ENCODE results near the gene CFAP221. TPM values are rescaled to one million over a fixed set of nuclear protein-coding genes. Genes with fewer than 3 reads are reported as not detected.

The CFAP221 gene
- polyA plus RNA-seq, 2 of the 4 experiments (the other 2 are of a cell fraction) = 0.17 to 0.30 TPM

GRCh38 chr2:119696494-119697030 lies 152.3 kb downstream of the CFAP221 start:
- H3K4me3 ChIP-seq = no peak overlapping the region
- CTCF ChIA-PET = no interaction called here
- H3K9me3 ChIP-seq = no peaks in the 10 kb centered on the region
- TF ChIP-seq RFX5 (IDR thresholded peaks at IDR 0.05) (no peak), NPAS2 (CRISPR knock-in tag; IDR thresholded peaks at IDR 0.05; ENCODE audit: borderline replicate concordance) (no peak), HMGXB4 (CRISPR knock-in tag; IDR thresholded peaks at IDR 0.05; ENCODE audit: borderline replicate concordance) (no peak), MAX (IDR thresholded peaks at IDR 0.05) (no peak), ZSCAN20 (CRISPR knock-in tag; IDR thresholded peaks at IDR 0.05) (no peak), EHF (CRISPR knock-in tag; IDR thresholded peaks at IDR 0.05) (no peak), MYC (IDR thresholded peaks at IDR 0.05; ENCODE audit: borderline replicate concordance, low read length) (no peak)
- no peak overlapping the region for H3K4me2 ChIP-seq
- 71% methylated on average over 6 of the region's 6 CpGs for WGBS (ENCODE audit: missing lambda C conversion rate)
- no peak overlapping the region for H3K27ac ChIP-seq
- no peak for FAIRE-seq
- DNase-seq (ENCODE audit: low read depth in 1 of 2, low spot score in 1 of 2) = no peak
- ATAC-seq = no peak
- H3K4me1 ChIP-seq = no peaks in the 10 kb centered on the region
- POLR2A ChIA-PET = interaction anchor here (1.6 kb wide), 1 partner anchor 18 kb away, joined by 4 read pairs; the partner anchor contains the start of gene TMEM177

GRCh38 chr2:119697290-119698020 lies 153.2 kb downstream of the CFAP221 start:
- no peak for ATAC-seq
- WGBS (ENCODE audit: missing lambda C conversion rate) = 52% methylated on average over 8 of the region's 8 CpGs
- CTCF ChIA-PET = interaction anchor here (0.6 to 1.0 kb wide), 2 partner anchors 55 to 93 kb away, joined by 3 read pairs; no protein-coding TSS in a partner anchor

More at GRCh38 chr2:119697290-119698020, 153.2 kb downstream of the CFAP221 start:
- Histone ChIP-seq H3K4me3 (no peak overlapping the region), H3K9me3 (no peaks in the 10 kb centered on the region), H3K27ac (no peak overlapping the region), H3K4me2 (no peak overlapping the region), H3K4me1 (no peaks in the 10 kb centered on the region)
- no peak for DNase-seq (ENCODE audit: low read depth in 1 of 2, low spot score in 1 of 2)
- POLR2A ChIA-PET = no interaction called here
- no peak for FAIRE-seq
- no peak for TF ChIP-seq NPAS2 (CRISPR knock-in tag; IDR thresholded peaks at IDR 0.05; ENCODE audit: borderline replicate concordance)
- no peak for TF ChIP-seq ZFP36 (IDR thresholded peaks at IDR 0.05; ENCODE audit: borderline replicate concordance, partially characterized antibody)
- TF ChIP-seq KDM5A (IDR thresholded peaks at IDR 0.05) = no peak
- no peak for TF ChIP-seq PHF8 (IDR thresholded peaks at IDR 0.05; ENCODE audit: borderline replicate concordance, low read depth)
- no peak for TF ChIP-seq TP53 (CRISPR knock-in tag; IDR thresholded peaks at IDR 0.05)
- TF ChIP-seq MAZ (IDR thresholded peaks at IDR 0.05; ENCODE audit: borderline replicate concordance, low read depth, low read length) = no peak
- no peak for TF ChIP-seq USF2 (IDR thresholded peaks at IDR 0.05)
- no peak for TF ChIP-seq BCL3 (IDR thresholded peaks at IDR 0.05)
- TF ChIP-seq SREBF2 (IDR thresholded peaks at IDR 0.05) = no peak
- TF ChIP-seq E2F6 (IDR thresholded peaks at IDR 0.05; ENCODE audit: borderline replicate concordance, low read depth) = no peak
- no peak for TF ChIP-seq EP300 (IDR thresholded peaks at IDR 0.05)
- no peak for TF ChIP-seq JUN (IDR thresholded peaks at IDR 0.05)
- no peak for TF ChIP-seq HEYL (CRISPR knock-in tag; IDR thresholded peaks at IDR 0.05)
- TF ChIP-seq HDAC2 (IDR thresholded peaks at IDR 0.05) = no peak
- no peak for TF ChIP-seq REST (IDR thresholded peaks at IDR 0.05)

Measured in A549 (cell line).